ENCODE results near the gene CXCL13. TPM values are rescaled to one million over a fixed set of nuclear protein-coding genes. Genes with fewer than 3 reads are reported as not detected.

CXCL13 gene
- total RNA-seq, 1 donor from 2014 or later, result not detected

- Histone ChIP-seq H3K36me3 (ENCODE audit: control insufficient read depth, insufficient read depth, low read length) (no peaks in the 10 kb centered on the region), H3K27me3 (ENCODE audit: control insufficient read depth, insufficient read depth, low read length) (no peaks in the 10 kb centered on the region), H3K4me3 (ENCODE audit: low read depth, low read length) (no peak overlapping the region)
- DNase-seq (ENCODE audit: low read depth) (no peak), FAIRE-seq (no peak)
- no peak for TF ChIP-seq CTCF (IDR thresholded peaks at IDR 0.05; ENCODE audit: insufficient read depth, low read length, severe bottlenecking)
Measured at GRCh38 chr4:77576351-77576750, 29.3 kb upstream of the CXCL13 start.

DNA sequence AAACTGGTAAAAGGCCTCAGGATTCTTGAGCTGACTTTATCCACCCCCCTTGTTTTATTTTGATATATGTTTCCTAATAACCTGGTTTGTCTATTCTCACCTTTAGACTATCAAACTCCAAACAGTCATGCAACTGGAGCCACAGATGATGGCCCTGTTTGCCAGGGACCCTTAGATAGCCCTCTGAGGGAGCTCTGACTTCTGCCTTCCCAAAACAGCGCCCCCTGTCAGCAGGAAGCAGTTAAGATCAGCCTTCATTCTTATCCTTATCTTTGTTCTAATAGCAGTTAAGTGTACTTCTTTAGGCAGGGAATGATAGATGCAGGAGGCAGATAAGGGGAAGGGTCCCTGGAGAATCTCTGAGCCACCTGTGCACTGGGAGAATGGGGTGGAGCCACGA lies 27.5 kb upstream of the CXCL13 start:
- DNase-seq (ENCODE audit: low read depth) (no peak), FAIRE-seq (no peak)
- Histone ChIP-seq H3K4me3 (ENCODE audit: low read depth, low read length) (no peak overlapping the region), H3K27me3 (ENCODE audit: control insufficient read depth, insufficient read depth, low read length) (no peaks in the 10 kb centered on the region), H3K36me3 (ENCODE audit: control insufficient read depth, insufficient read depth, low read length) (no peaks in the 10 kb centered on the region)
- no peak for TF ChIP-seq CTCF (IDR thresholded peaks at IDR 0.05; ENCODE audit: insufficient read depth, low read length, severe bottlenecking)

DNA sequence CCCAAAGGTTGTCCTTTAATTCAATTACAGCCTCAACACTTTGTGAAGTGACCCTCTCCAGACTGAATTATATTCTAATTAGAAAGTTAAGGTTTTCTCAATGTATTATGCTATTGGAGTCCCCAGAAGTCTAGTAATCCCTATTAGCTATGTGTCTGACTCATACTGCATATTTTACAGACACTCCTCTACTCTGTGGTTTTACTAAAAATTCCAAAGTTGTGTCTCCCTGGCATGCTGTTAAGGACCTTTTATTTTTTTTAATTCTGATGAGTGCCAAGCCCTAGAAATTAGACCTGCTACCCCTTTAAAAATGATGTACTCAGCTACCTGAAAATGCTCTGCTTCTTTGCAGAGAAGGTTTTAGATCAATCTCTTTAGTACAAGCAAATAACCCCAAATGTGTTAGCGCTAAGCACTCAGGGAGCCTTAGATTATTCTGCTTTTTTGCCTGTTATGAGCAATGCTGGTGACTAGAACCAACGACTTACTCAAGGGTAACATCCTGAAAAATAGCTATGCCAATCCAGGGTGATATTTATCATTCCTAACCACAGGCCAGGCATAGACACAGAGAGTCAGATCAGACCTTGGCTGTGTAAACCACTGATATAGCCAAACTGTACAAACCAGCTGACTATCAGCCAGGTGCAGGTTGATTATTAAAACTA lies 26.1 kb upstream of the CXCL13 start:
- peak; percentile 95 for DNase-seq (ENCODE audit: low read depth)
- Histone ChIP-seq H3K4me3 (ENCODE audit: low read depth, low read length) (no peak overlapping the region), H3K27me3 (ENCODE audit: control insufficient read depth, insufficient read depth, low read length) (no peaks in the 10 kb centered on the region), H3K36me3 (ENCODE audit: control insufficient read depth, insufficient read depth, low read length) (no peaks in the 10 kb centered on the region)
- no peak for TF ChIP-seq CTCF (IDR thresholded peaks at IDR 0.05; ENCODE audit: insufficient read depth, low read length, severe bottlenecking)
- FAIRE-seq, result peak; percentile 23

DNA sequence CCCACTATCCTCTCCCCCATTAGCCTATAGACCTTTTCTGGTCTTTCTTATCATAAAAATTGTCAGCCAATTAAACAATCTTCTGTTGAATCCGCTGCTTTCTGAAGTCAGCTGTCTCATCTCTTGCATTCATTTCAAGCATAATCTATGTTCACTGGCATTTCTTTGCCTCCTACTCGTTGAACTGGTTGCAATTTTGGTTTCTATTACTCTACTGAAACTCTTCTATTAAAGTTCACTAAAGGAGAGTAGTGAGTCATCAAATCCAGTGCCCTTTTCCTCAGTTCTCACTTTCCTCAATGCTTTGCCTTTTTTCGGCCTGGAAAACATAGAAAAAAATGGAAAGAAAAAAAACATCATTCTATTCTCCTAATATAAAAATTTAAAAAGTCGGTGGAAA lies 23.9 kb upstream of the CXCL13 start:
- H3K36me3 ChIP-seq (ENCODE audit: control insufficient read depth, insufficient read depth, low read length), result no peaks in the 10 kb centered on the region
- FAIRE-seq (no peak), DNase-seq (ENCODE audit: low read depth) (peak; percentile 79)
- TF ChIP-seq CTCF (IDR thresholded peaks at IDR 0.05; ENCODE audit: insufficient read depth, low read length, severe bottlenecking), result no peak
- H3K4me3 ChIP-seq (ENCODE audit: low read depth, low read length), result no peak overlapping the region
- no peaks in the 10 kb centered on the region for H3K27me3 ChIP-seq (ENCODE audit: control insufficient read depth, insufficient read depth, low read length)

GRCh38 chr4:77582156-77582555 lies 23.5 kb upstream of the CXCL13 start:
- FAIRE-seq (no peak), DNase-seq (ENCODE audit: low read depth) (no peak)
- Histone ChIP-seq H3K27me3 (ENCODE audit: control insufficient read depth, insufficient read depth, low read length) (no peaks in the 10 kb centered on the region), H3K4me3 (ENCODE audit: low read depth, low read length) (no peak overlapping the region), H3K36me3 (ENCODE audit: control insufficient read depth, insufficient read depth, low read length) (no peaks in the 10 kb centered on the region)
- TF ChIP-seq CTCF (IDR thresholded peaks at IDR 0.05; ENCODE audit: insufficient read depth, low read length, severe bottlenecking), result no peak

GRCh38 chr4:77582711-77583110 lies 22.9 kb upstream of the CXCL13 start:
- no peaks in the 10 kb centered on the region for H3K27me3 ChIP-seq (ENCODE audit: control insufficient read depth, insufficient read depth, low read length)
- no peak overlapping the region for H3K4me3 ChIP-seq (ENCODE audit: low read depth, low read length)
- FAIRE-seq (no peak), DNase-seq (ENCODE audit: low read depth) (no peak)
- H3K36me3 ChIP-seq (ENCODE audit: control insufficient read depth, insufficient read depth, low read length), result no peaks in the 10 kb centered on the region
- TF ChIP-seq CTCF (IDR thresholded peaks at IDR 0.05; ENCODE audit: insufficient read depth, low read length, severe bottlenecking), result no peak
